GM18951 (cell line): ENCODE measurements around the gene BORCS5.
"Not testable (repeated sequence)": the region's sequence is repeated elsewhere in the genome, so short reads cannot be mapped to it uniquely, and the experiment has no call there.

Experiments used
- POLR2A ChIP-seq: IDR thresholded peaks from 4 replicates; pipeline ENCODE4 v1.6.1; 2011; ENCODE audit warnings: mild to moderate bottlenecking; ENCODE audit not compliant: insufficient read length, insufficient read depth; ENCODE audit errors: extremely low read depth
- in situ Hi-C: fragments of 300-500 bp; cut with MboI; formaldehyde crosslinking; loops from one replicate; pipeline ENCODE4 v1.12.0; 2022; ENCODE audit warnings: low sequenced_read_pairs, mixed read lengths, inconsistent platforms; ENCODE audit not compliant: unreplicated experiment

BORCS5 gene

GRCh38 chr12:12415886-12416285 is 59.0 kb downstream of the BORCS5 start:
- in situ Hi-C loops: no loop called here
- no peak for TF ChIP-seq POLR2A

- in situ Hi-C loops: not testable (repeated sequence)
These were observed 62.3 kb downstream of the BORCS5 start for GRCh38 chr12:12419165-12419564.

- no peak for TF ChIP-seq POLR2A
- in situ Hi-C loops: no loop called here
These were observed 66.5 kb downstream of the BORCS5 start for GRCh38 chr12:12423367-12423766.

- no peak for TF ChIP-seq POLR2A
- in situ Hi-C loops: no loop called here
These were observed 68.1 kb downstream of the BORCS5 start for GRCh38 chr12:12425001-12425400.

- in situ Hi-C loops: no loop called here
- no peak for TF ChIP-seq POLR2A
These were observed 68.7 kb downstream of the BORCS5 start for GRCh38 chr12:12425616-12426015.

- in situ Hi-C loops: no loop called here
These were observed 70.7 kb downstream of the BORCS5 start for GRCh38 chr12:12427568-12427967.

GRCh38 chr12:12428047-12428446 is 71.2 kb downstream of the BORCS5 start:
- in situ Hi-C loops: no loop called here
- TF ChIP-seq POLR2A: no peak

More at GRCh38 chr12:12427568-12427967, 70.7 kb downstream of the BORCS5 start:
- no peak for TF ChIP-seq POLR2A

GRCh38 chr12:12428961-12429657 is 72.2 kb downstream of the BORCS5 start:
- no peak for TF ChIP-seq POLR2A
- in situ Hi-C loops: no loop called here

GRCh38 chr12:12432364-12432763 is 75.5 kb downstream of the BORCS5 start:
- in situ Hi-C loops: no loop called here
- TF ChIP-seq POLR2A: no peak

GRCh38 chr12:12433203-12433731 is 76.4 kb downstream of the BORCS5 start:
- TF ChIP-seq POLR2A: no peak
- in situ Hi-C loops: no loop called here

GRCh38 chr12:12436831-12437345 is 80.0 kb downstream of the BORCS5 start:
- TF ChIP-seq POLR2A: no peak
- in situ Hi-C loops: no loop called here

GRCh38 chr12:12439636-12440035 is 82.8 kb downstream of the BORCS5 start:
- TF ChIP-seq POLR2A: no peak
- in situ Hi-C loops: no loop called here

GRCh38 chr12:12440784-12441428 is 84.0 kb downstream of the BORCS5 start:
- no peak for TF ChIP-seq POLR2A
- in situ Hi-C loops: no loop called here

- TF ChIP-seq POLR2A: no peak
- in situ Hi-C loops: no loop called here
These were observed 84.5 kb downstream of the BORCS5 start for GRCh38 chr12:12441429-12441807.
